AG04450 (cell line): ENCODE data around the gene SYTL3. TPM values are rescaled to one million over a fixed set of nuclear protein-coding genes. Genes with fewer than 3 reads are reported as not detected.

Experiments
- CTCF ChIA-PET: fragments of 300-600, 350-600 bp; formaldehyde crosslinking; extraction: SDS; loops from one replicate; lab custom pipeline; 2022; ENCODE audit warnings: antibody characterized with exemption, inconsistent platforms; lab: Charles Lee
- POLR2A ChIA-PET: fragments of 350-600 bp; formaldehyde crosslinking; extraction: SDS; loops from one replicate; lab custom pipeline; 2021; ENCODE audit warnings: antibody characterized with exemption, inconsistent platforms; lab: Yijun Ruan, JAX
- DNase-seq: peaks from one replicate; pipeline ENCODE4 v3.0.0-alpha.2; 2011; ENCODE audit warnings: low read depth, low spot score
- H3K27ac ChIP-seq: one replicate; pipeline ENCODE4 v1.5.1; 2012; ENCODE audit warnings: low read depth, low read length, control low read depth
- H3K27me3 ChIP-seq: one replicate; pipeline ENCODE4 v1.6.0; 2012; ENCODE audit warnings: low read length; ENCODE audit not compliant: control insufficient read depth, insufficient read depth
- H3K4me3 ChIP-seq: 2 replicates; pipeline ENCODE4 v1.5.1; 2011; ENCODE audit warnings: mild to moderate bottlenecking, low read depth, low read length, control low read depth
- H3K9me3 ChIP-seq: 2 replicates; pipeline ENCODE4 v1.5.1; 2012; ENCODE audit warnings: low read length; ENCODE audit not compliant: control insufficient read depth, insufficient read depth
- CTCF ChIP-seq: IDR thresholded peaks from 2 replicates; pipeline ENCODE4 v1.5.1; 2011; ENCODE audit warnings: low read depth, low read length, control low read depth, inconsistent platforms
- polyA plus RNA-seq: library from polyadenylated mRNA; depleted of rRNA; stranded (reverse); fragments of >200 nt; gene quantifications from 2 replicates; pipeline ENCODE4 v1.2.3, GENCODE V29; 2011; rRNA removed
- small RNA-seq: library from RNA; depleted of rRNA; stranded (forward); fragments of <200 nt; gene quantifications from one replicate; pipeline ENCODE3, GENCODE V24; 2012; ENCODE audit warnings: low read depth; ENCODE audit not compliant: insufficient read length

The SYTL3 gene
- polyA plus RNA-seq, 1 experiment, result 1.6 TPM

GRCh38 chr6:158812611-158813010, 162.8 kb downstream of the SYTL3 start:
- TF ChIP-seq CTCF, result no peak
- H3K27me3 ChIP-seq, result no peaks in the 10 kb centered on the region
- POLR2A ChIA-PET, result no interaction called here
- no peak overlapping the region for H3K4me3 ChIP-seq
- H3K27ac ChIP-seq, result no peak overlapping the region
- no peaks in the 10 kb centered on the region for H3K9me3 ChIP-seq
- CTCF ChIA-PET, result interaction anchor here (1.1 kb wide), 1 partner anchor 106 kb away, joined by 3 read pairs; no protein-coding TSS in a partner anchor
- no peak for DNase-seq

GRCh38 chr6:158813032-158813431, 163.2 kb downstream of the SYTL3 start:
- Histone ChIP-seq H3K4me3 (no peak overlapping the region), H3K27ac (no peak overlapping the region), H3K27me3 (no peaks in the 10 kb centered on the region), H3K9me3 (no peaks in the 10 kb centered on the region)
- ChIA-PET CTCF (interaction anchor here (0.9 to 1.3 kb wide), 2 partner anchors 20 to 592 kb away, joined by 3 to 4 read pairs; no protein-coding TSS in a partner anchor), POLR2A (no interaction called here)
- DNase-seq, result no peak
- no peak for TF ChIP-seq CTCF

Small RNA genes lying within 50 kb of the gene (small RNA-seq; reads per million reads assigned to genes)
- gene MIR3918, result not detected
- gene MIR7161, result not detected

Other genes with a start within 250 kb of the SYTL3 start
- gene TMEM181, start 90.0 kb upstream of the SYTL3 start, polyA plus RNA-seq, result 33.3 and 44.1 TPM in 2 replicates
- gene DYNLT1, start 5.3 kb upstream of the SYTL3 start, polyA plus RNA-seq, result 414 and 422 TPM in 2 replicates
- gene EZR, start 169.3 kb downstream of the SYTL3 start, polyA plus RNA-seq, result 56.7 and 61.2 TPM in 2 replicates